Right cardiac atrium (tissue), 5 donors: ENCODE measurements around the gene FBXO24. TPM values are rescaled to one million over a fixed set of nuclear protein-coding genes. Genes with fewer than 3 reads are reported as not detected.
A peak's percentile ranks its signal among the peaks of the same experiment; 100 is the strongest.

Experiments
- ATAC-seq, 2 donors: fragments of 200-7000 bp; cut with Tn5 transposase; one replicate each; pipeline versions ENCODE4 v1.8.0 to v1.9.1; 2020; ENCODE audit warnings: moderate library complexity in 2 of 2, mild to moderate bottlenecking in 1 of 2
- DNase-seq, 3 donors: peaks; one replicate each; pipeline ENCODE4 v3.0.0-alpha.2; 2020
- H3K27ac ChIP-seq: one replicate; pipeline ENCODE4 v1.5.1; 2013; ENCODE audit warnings: mild to moderate bottlenecking, low read length, control low read depth, moderate library complexity
- H3K27me3 ChIP-seq: one replicate; pipeline ENCODE4 v1.6.1; 2013; ENCODE audit not compliant: control insufficient read depth, insufficient read depth
- H3K4me1 ChIP-seq: one replicate; pipeline ENCODE4 v1.6.1; 2013; ENCODE audit warnings: low read length; ENCODE audit not compliant: control insufficient read depth, insufficient read depth
- H3K4me3 ChIP-seq: one replicate; pipeline ENCODE4 v1.5.1; 2013; ENCODE audit warnings: low read length, control low read depth
- H3K9me3 ChIP-seq: one replicate; pipeline ENCODE4 v1.6.1; 2013; ENCODE audit warnings: low read length; ENCODE audit not compliant: control insufficient read depth
- WGBS: extraction: QIAGEN DNeasy Blood & Tissue Kit; methylation state at CpG from one replicate; pipeline ENCODE4 v1.1.7; 2013; 5-methylcytosine and 5-hydroxymethylcytosine counted together
- intact Hi-C, 4 donors: fragments of 100-400 bp; cut with DNase I; formaldehyde crosslinking; loops; one replicate each; pipeline versions ENCODE4 v1.11.0 to v1.14.0; 2022 to 2023
- polyA plus RNA-seq: library from polyadenylated mRNA; stranded (reverse); fragments of 200-250 nt; gene quantifications from one replicate; pipeline ENCODE4 v1.2.3, GENCODE V29; 2013
- total RNA-seq, 4 donors: library from RNA; stranded (reverse); fragmentation: NEBNext Ultra II Directional; extraction: Animal tissue kit (Norgen Biotek cat#: 25700); gene quantifications; one replicate each; pipeline ENCODE4 v1.2.1, GENCODE V29; 2021
- donor health status: healthy with polysubstance abuse.
- donor health status: DM: no; HTN: yes; CAD: no.
- donor health status: DM: no; HTN: no; CAD: no.
- donor health status: DM: no; HTN: yes; CAD: no; lungs with severe emphysema.
- donor health status: DM: yes; HTN: yes; CAD: no.

FBXO24 gene
- total and polyA plus RNA-seq, 5 donors: 0.27 to 1.0 (median 0.75) TPM; not detected in 1

- WGBS: 71% methylated on average over 18 of the region's 18 CpGs
- Histone ChIP-seq H3K4me1 (no peaks in the 10 kb centered on the region), H3K4me3 (no peak overlapping the region), H3K9me3 (no peaks in the 10 kb centered on the region), H3K27ac (no peak overlapping the region), H3K27me3 (no peaks in the 10 kb centered on the region)
- ATAC-seq: no peak
- intact Hi-C loops: loop anchor here in 1 of 4 donors (10.0 kb wide), 1 partner anchor 85 kb away; no protein-coding TSS in a partner anchor
- DNase-seq: peak in 2 of 3 donors; percentile 42 to 55
Observed at GRCh38 chr7:100599911-100600729, 14.0 kb downstream of the FBXO24 start.

GRCh38 chr7:100600730-100601038 is 14.6 kb downstream of the FBXO24 start:
- no peaks in the 10 kb centered on the region for H3K27me3 ChIP-seq
- 74% methylated on average over 9 of the region's 9 CpGs for WGBS
- no peaks in the 10 kb centered on the region for H3K9me3 ChIP-seq
- ATAC-seq: no peak
- intact Hi-C loops: loop anchor here in 1 of 4 donors (10.0 kb wide), 1 partner anchor 84 kb away; no protein-coding TSS in a partner anchor
- H3K27ac ChIP-seq: no peak overlapping the region
- H3K4me3 ChIP-seq: no peak overlapping the region
- no peaks in the 10 kb centered on the region for H3K4me1 ChIP-seq
- DNase-seq: peak in 1 of 3 donors; percentile 52

- peak; percentile 45 to 66 for ATAC-seq
- Histone ChIP-seq H3K4me1 (no peaks in the 10 kb centered on the region), H3K4me3 (peak overlapping the region; percentile 37), H3K27ac (peak overlapping the region; percentile 21), H3K27me3 (no peaks in the 10 kb centered on the region), H3K9me3 (no peaks in the 10 kb centered on the region)
- WGBS: 34% methylated on average over 21 of the region's 21 CpGs
- intact Hi-C loops: loop anchor here in 1 of 4 donors (10.0 kb wide), 1 partner anchor 82 kb away; no protein-coding TSS in a partner anchor
- DNase-seq: peak; percentile 79 to 93 (median 89)
Observed at GRCh38 chr7:100602889-100603725, 17.0 kb downstream of the FBXO24 start.

GRCh38 chr7:100603726-100604027 is 17.5 kb downstream of the FBXO24 start:
- intact Hi-C loops: loop anchor here in 1 of 4 donors (10.0 kb wide), 1 partner anchor 81 kb away; no protein-coding TSS in a partner anchor
- WGBS: 10% methylated on average over 10 of the region's 10 CpGs
- peak in 1 of 2 donors; percentile 7 for ATAC-seq

GRCh38 chr7:100604028-100604975 is 18.2 kb downstream of the FBXO24 start:
- under 1% methylated on average over 70 of the region's 70 CpGs for WGBS
- intact Hi-C loops: loop anchor here in 1 of 4 donors (10.0 kb wide), 1 partner anchor 80 kb away; no protein-coding TSS in a partner anchor
- Histone ChIP-seq H3K27me3 (no peaks in the 10 kb centered on the region), H3K27ac (peak overlapping the region; percentile 85), H3K4me1 (no peaks in the 10 kb centered on the region), H3K9me3 (no peaks in the 10 kb centered on the region), H3K4me3 (peak overlapping the region; percentile 89)
- ATAC-seq: peak; percentile 78 to 84
- peak; percentile 80 to 94 (median 93) for DNase-seq

More at GRCh38 chr7:100603726-100604027, 17.5 kb downstream of the FBXO24 start:
- Histone ChIP-seq H3K9me3 (no peaks in the 10 kb centered on the region), H3K4me1 (no peaks in the 10 kb centered on the region), H3K4me3 (peak overlapping the region; percentile 89), H3K27me3 (no peaks in the 10 kb centered on the region), H3K27ac (peak overlapping the region; percentile 10)
- DNase-seq: no peak

- WGBS: 17% methylated on average over 68 of the region's 68 CpGs
- DNase-seq (peak in 2 of 3 donors; percentile 79 to 84), ATAC-seq (peak; percentile 8 to 34)
- H3K4me3 ChIP-seq: peak overlapping the region; percentile 89
- no peaks in the 10 kb centered on the region for H3K4me1 ChIP-seq
- H3K9me3 ChIP-seq: no peaks in the 10 kb centered on the region
- intact Hi-C loops: loop anchor here in 1 of 4 donors (10.0 kb wide), 1 partner anchor 80 kb away; no protein-coding TSS in a partner anchor
- no peak overlapping the region for H3K27ac ChIP-seq
- H3K27me3 ChIP-seq: no peaks in the 10 kb centered on the region
Observed at GRCh38 chr7:100604976-100605911, 19.1 kb downstream of the FBXO24 start.

GRCh38 chr7:100606313-100606712 is 20.2 kb downstream of the FBXO24 start:
- no peak for DNase-seq
- intact Hi-C loops: loop anchor here in 1 of 4 donors (10.0 kb wide), 1 partner anchor 78 kb away; no protein-coding TSS in a partner anchor

GRCh38 chr7:100607111-100607510 is 21.0 kb downstream of the FBXO24 start:
- H3K4me3 ChIP-seq: no peak overlapping the region
- intact Hi-C loops: loop anchor here in 1 of 4 donors (10.0 kb wide), 1 partner anchor 78 kb away; no protein-coding TSS in a partner anchor
- no peaks in the 10 kb centered on the region for H3K4me1 ChIP-seq
- DNase-seq: no peak
- WGBS: 90% methylated on average over 8 of the region's 8 CpGs
- H3K9me3 ChIP-seq: no peaks in the 10 kb centered on the region
- ATAC-seq: no peak
- no peaks in the 10 kb centered on the region for H3K27me3 ChIP-seq
- H3K27ac ChIP-seq: no peak overlapping the region

More at GRCh38 chr7:100606313-100606712, 20.2 kb downstream of the FBXO24 start:
- Histone ChIP-seq H3K27ac (no peak overlapping the region), H3K9me3 (no peaks in the 10 kb centered on the region), H3K27me3 (no peaks in the 10 kb centered on the region), H3K4me3 (no peak overlapping the region), H3K4me1 (no peaks in the 10 kb centered on the region)
- 92% methylated on average over 12 of the region's 12 CpGs for WGBS
- ATAC-seq: no peak

- DNase-seq: no peak
- intact Hi-C loops: loop anchor here in 3 of 4 donors (5.0 to 10.0 kb wide), 3 partner anchors 62 to 75 kb away; partner anchors contain the start of gene GNB2 (in 2 of the 3)
- H3K9me3 ChIP-seq: no peaks in the 10 kb centered on the region
- ATAC-seq: no peak
- no peaks in the 10 kb centered on the region for H3K27me3 ChIP-seq
- no peak overlapping the region for H3K4me3 ChIP-seq
- no peak overlapping the region for H3K27ac ChIP-seq
- H3K4me1 ChIP-seq: peaks cover 3% of the 10 kb centered on the region
- WGBS: 94% methylated on average over 5 of the region's 5 CpGs
Observed at GRCh38 chr7:100609958-100610357, 23.8 kb downstream of the FBXO24 start.
